Endothelial cell (in vitro differentiated cells): ENCODE results near the gene MOAP1. TPM values are rescaled to one million over a fixed set of nuclear protein-coding genes. Genes with fewer than 3 reads are reported as not detected.
"Not testable (repeated sequence)": the region's sequence is repeated elsewhere in the genome, so short reads cannot be mapped to it uniquely, and the experiment has no call there.

Experiments used
- DNase-seq: peaks from one replicate; pipeline ENCODE4 v3.0.0; 2021; ENCODE audit warnings: low spot score
- H3K27ac Mint-ChIP-seq: one replicate; pipeline ENCODE4 v1.8.0; 2021; ENCODE audit warnings: mixed read lengths, inconsistent platforms; ENCODE audit not compliant: unreplicated experiment
- H3K27me3 Mint-ChIP-seq: one replicate; pipeline ENCODE4 v1.8.0; 2021; ENCODE audit warnings: mild to moderate bottlenecking, moderate library complexity, mixed read lengths, inconsistent platforms; ENCODE audit not compliant: unreplicated experiment
- H3K36me3 Mint-ChIP-seq: one replicate; pipeline ENCODE4 v1.8.0; 2021; ENCODE audit warnings: mild to moderate bottlenecking, low read depth, mixed read lengths, inconsistent platforms; ENCODE audit not compliant: unreplicated experiment
- H3K4me1 Mint-ChIP-seq: one replicate; pipeline ENCODE4 v1.8.0; 2021; ENCODE audit warnings: mild to moderate bottlenecking, mixed read lengths, inconsistent platforms; ENCODE audit not compliant: unreplicated experiment
- H3K4me3 Mint-ChIP-seq: one replicate; pipeline ENCODE4 v1.8.0; 2021; ENCODE audit warnings: mild to moderate bottlenecking, mixed read lengths, inconsistent platforms; ENCODE audit not compliant: unreplicated experiment
- H3K9me3 Mint-ChIP-seq: one replicate; pipeline ENCODE4 v1.8.0; 2021; ENCODE audit warnings: mixed read lengths, inconsistent platforms; ENCODE audit not compliant: unreplicated experiment
- CTCF ChIP-seq: fragments of 200-600 bp; sonication (generic); IDR thresholded peaks from one replicate; pipeline ENCODE4 v1.5.0; 2021; ENCODE audit warnings: antibody characterized with exemption; ENCODE audit not compliant: unreplicated experiment
- long read RNA-seq: library from polyadenylated mRNA; unstranded; transcript quantifications from one replicate; pipeline ENCODE4 v2.0.0, GENCODE V29; 2020; ENCODE audit not compliant: unreplicated experiment
- total RNA-seq: library from RNA; stranded (reverse); fragmentation: NEBNext Ultra II Directional; extraction: Animal tissue kit (Norgen Biotek cat#: 25700); gene quantifications from one replicate; pipeline ENCODE4 v1.2.1, GENCODE V29; 2021; ENCODE audit not compliant: unreplicated experiment

Gene MOAP1
- 22.4 TPM for total RNA-seq
- long read RNA-seq, transcript MOAP1-201 (3 exons, 2,441 nt), result major isoform, 14 of 17 reads
- long read RNA-seq, partial matches to known transcripts, result 0 of 17 reads
- long read RNA-seq, other reads (novel, unspliced or antisense), result 0 of 17 reads

- Mint-ChIP-seq H3K9me3 (no peaks in the 10 kb centered on the region), H3K27me3 (peaks cover 5% of the 10 kb centered on the region), H3K4me3 (peak within 1 kb of the TSS; percentile 98), H3K27ac (peak within 1 kb of the TSS; percentile 96), H3K4me1 (peaks cover 19% of the 10 kb centered on the region), H3K36me3 (no peaks in the 10 kb centered on the region)
- peak; percentile 90 for DNase-seq
- peak; percentile 18 for TF ChIP-seq CTCF
Measured at GRCh38 chr14:93184391-93185348, at the start of gene MOAP1, which contains the start of gene LYSET. MOAP1 (minus strand) TSS chr14:93184897; CDS start chr14:93184242, 655 bp downstream. LYSET (plus strand) TSS chr14:93185317; CDS start chr14:93185406, 89 bp downstream.

GRCh38 chr14:93233078-93233477, 48.4 kb upstream of the MOAP1 start:
- not testable (repeated sequence) for H3K4me3 Mint-ChIP-seq, DNase-seq, H3K27me3 Mint-ChIP-seq, H3K4me1 Mint-ChIP-seq, H3K36me3 Mint-ChIP-seq, H3K27ac Mint-ChIP-seq, H3K9me3 Mint-ChIP-seq

GRCh38 chr14:93232159-93232558, 47.5 kb upstream of the MOAP1 start:
- H3K4me3 Mint-ChIP-seq, result no peak overlapping the region
- peaks cover 4% of the 10 kb centered on the region for H3K27me3 Mint-ChIP-seq
- TF ChIP-seq CTCF, result no peak

GRCh38 chr14:93231129-93231979, 46.7 kb upstream of the MOAP1 start:
- no peak for DNase-seq

More at GRCh38 chr14:93232159-93232558, 47.5 kb upstream of the MOAP1 start:
- no peak for DNase-seq
- Mint-ChIP-seq H3K27ac (no peak overlapping the region), H3K36me3 (peaks cover 12% of the 10 kb centered on the region), H3K4me1 (no peaks in the 10 kb centered on the region), H3K9me3 (no peaks in the 10 kb centered on the region)

More at GRCh38 chr14:93231129-93231979, 46.7 kb upstream of the MOAP1 start:
- H3K36me3 Mint-ChIP-seq, result peaks cover 16% of the 10 kb centered on the region
- no peak overlapping the region for H3K4me3 Mint-ChIP-seq
- TF ChIP-seq CTCF, result no peak
- H3K27ac Mint-ChIP-seq, result no peak overlapping the region
- H3K9me3 Mint-ChIP-seq, result no peaks in the 10 kb centered on the region
- H3K4me1 Mint-ChIP-seq, result no peaks in the 10 kb centered on the region
- peaks cover 4% of the 10 kb centered on the region for H3K27me3 Mint-ChIP-seq
